HEK293T (cell line): ENCODE results near the gene GADD45A.

Source experiments
- ARNT ChIP-seq: fragments of 450-650 bp; IDR thresholded peaks from 2 replicates; pipeline ENCODE4 v1.6.1; 2017; ENCODE audit warnings: mild to moderate bottlenecking
- BHLHE40 ChIP-seq: fragments of 450-650 bp; IDR thresholded peaks from 2 replicates; pipeline ENCODE4 v1.6.1; 2016; ENCODE audit warnings: mild to moderate bottlenecking, moderate library complexity, borderline replicate concordance
- CTBP1 ChIP-seq: fragments of 450-650 bp; IDR thresholded peaks from 2 replicates; pipeline ENCODE4 v1.6.1; 2016; ENCODE audit warnings: borderline replicate concordance
- ELF4 ChIP-seq: fragments of 450-650 bp; IDR thresholded peaks from 2 replicates; pipeline ENCODE4 v1.6.1; 2017; ENCODE audit warnings: antibody characterized with exemption
- FOXK2 ChIP-seq: fragments of 450-650 bp; IDR thresholded peaks from 2 replicates; pipeline ENCODE4 v1.6.1; 2016; ENCODE audit warnings: mild to moderate bottlenecking
- HDGF ChIP-seq: fragments of 450-650 bp; IDR thresholded peaks from 2 replicates; pipeline ENCODE4 v1.6.1; 2017; ENCODE audit warnings: antibody characterized with exemption, borderline replicate concordance
- L3MBTL2 ChIP-seq: fragments of 450-650 bp; conservative IDR thresholded peaks from 2 replicates; pipeline ENCODE4 v1.6.1; 2016; ENCODE audit warnings: mild to moderate bottlenecking
- LEF1 ChIP-seq: fragments of 450-650 bp; IDR thresholded peaks from 2 replicates; pipeline ENCODE4 v1.6.1; 2017; ENCODE audit warnings: mild to moderate bottlenecking, borderline replicate concordance
- SP1 ChIP-seq: fragments of 450-650 bp; IDR thresholded peaks from 2 replicates; pipeline ENCODE4 v1.6.1; 2017
- SUZ12 ChIP-seq: fragments of 450-650 bp; IDR thresholded peaks from 2 replicates; pipeline ENCODE4 v1.6.1; 2016; ENCODE audit warnings: mild to moderate bottlenecking
- TARDBP ChIP-seq: fragments of 450-650 bp; IDR thresholded peaks from 2 replicates; pipeline ENCODE4 v1.6.1; 2016

- no peak for TF ChIP-seq FOXK2
- TF ChIP-seq HDGF = no peak
- no peak for TF ChIP-seq ARNT
- no peak for TF ChIP-seq SUZ12
- TF ChIP-seq SP1 = no peak
- no peak for TF ChIP-seq LEF1
- no peak for TF ChIP-seq TARDBP
- no peak for TF ChIP-seq CTBP1
- no peak for TF ChIP-seq L3MBTL2
- no peak for TF ChIP-seq ELF4
- no peak for TF ChIP-seq BHLHE40
Measured at GRCh38 chr1:67682659-67683197, 2.3 kb upstream of the GADD45A start.
